HL-60 (cell line): Measurements from ENCODE around the gene GFPT2.

Source experiments
- CTCF ChIP-seq: IDR thresholded peaks from one replicate; pipeline ENCODE4 v1.5.1; 2011; ENCODE audit warnings: low read length, control low read depth, inconsistent platforms; ENCODE audit not compliant: insufficient read depth
- GABPA ChIP-seq: IDR thresholded peaks from 2 replicates; pipeline ENCODE4 v1.6.1; 2012; ENCODE audit warnings: low read depth

DNA sequence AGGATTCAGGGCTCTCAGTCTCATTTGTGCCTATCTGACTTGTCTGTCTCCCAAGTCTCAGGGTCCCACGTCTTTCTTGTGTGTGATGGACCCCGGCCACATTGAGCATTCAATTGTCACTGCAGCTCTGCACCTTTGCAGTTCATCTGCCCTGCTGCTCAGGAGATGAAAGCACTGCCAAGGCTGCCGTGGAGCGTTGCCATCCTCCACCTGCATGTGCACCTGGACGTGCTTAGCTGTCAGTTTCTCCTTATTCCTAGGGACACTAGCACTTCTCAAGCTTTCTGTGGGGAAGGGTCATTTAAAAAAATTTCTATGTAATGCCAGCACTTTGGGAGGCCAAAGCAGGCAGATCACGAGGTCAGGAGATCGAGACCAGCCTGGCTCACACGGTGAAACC, 22.8 kb upstream of the GFPT2 start:
- no peak for TF ChIP-seq CTCF
- no peak for TF ChIP-seq GABPA
